ENCODE measurements around the gene CLECL1. TPM values are rescaled to one million over a fixed set of nuclear protein-coding genes. Genes with fewer than 3 reads are reported as not detected.
"Not testable (repeated sequence)": the region's sequence is repeated elsewhere in the genome, so short reads cannot be mapped to it uniquely, and the experiment has no call there.

The CLECL1 gene
- total and polyA plus RNA-seq, 3 donors from 2014 or later, result 1.4 TPM; not detected in 2

- Histone ChIP-seq H3K27ac (no peak overlapping the region), H3K9me3 (no peaks in the 10 kb centered on the region), H3K4me1 (no peaks in the 10 kb centered on the region), H3K36me3 (ENCODE audit: low read depth, missing control alignments) (no peaks in the 10 kb centered on the region), H3K27me3 (no peaks in the 10 kb centered on the region), H3K4me3 (no peak overlapping the region)
- TF ChIP-seq, protein P1, sequence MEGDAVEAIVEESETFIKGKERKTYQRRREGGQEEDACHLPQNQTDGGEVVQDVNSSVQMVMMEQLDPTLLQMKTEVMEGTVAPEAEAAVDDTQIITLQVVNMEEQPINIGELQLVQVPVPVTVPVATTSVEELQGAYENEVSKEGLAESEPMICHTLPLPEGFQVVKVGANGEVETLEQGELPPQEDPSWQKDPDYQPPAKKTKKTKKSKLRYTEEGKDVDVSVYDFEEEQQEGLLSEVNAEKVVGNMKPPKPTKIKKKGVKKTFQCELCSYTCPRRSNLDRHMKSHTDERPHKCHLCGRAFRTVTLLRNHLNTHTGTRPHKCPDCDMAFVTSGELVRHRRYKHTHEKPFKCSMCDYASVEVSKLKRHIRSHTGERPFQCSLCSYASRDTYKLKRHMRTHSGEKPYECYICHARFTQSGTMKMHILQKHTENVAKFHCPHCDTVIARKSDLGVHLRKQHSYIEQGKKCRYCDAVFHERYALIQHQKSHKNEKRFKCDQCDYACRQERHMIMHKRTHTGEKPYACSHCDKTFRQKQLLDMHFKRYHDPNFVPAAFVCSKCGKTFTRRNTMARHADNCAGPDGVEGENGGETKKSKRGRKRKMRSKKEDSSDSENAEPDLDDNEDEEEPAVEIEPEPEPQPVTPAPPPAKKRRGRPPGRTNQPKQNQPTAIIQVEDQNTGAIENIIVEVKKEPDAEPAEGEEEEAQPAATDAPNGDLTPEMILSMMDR (IDR thresholded peaks at IDR 0.05), result no peak
- no peak for TF ChIP-seq POLR2A (IDR thresholded peaks at IDR 0.05)
- 52 to 68% methylated on average over 1 of the region's 1 CpG for whole genome bisulfite sequencing, 2 donors
- intact Hi-C loops (cut with DNase I; ENCODE audit: low total_unique reads), result no loop called here
- no peak for DNase-seq
These were observed 38.7 kb downstream of the CLECL1 start for GRCh38 chr12:9694241-9694640.

DNA sequence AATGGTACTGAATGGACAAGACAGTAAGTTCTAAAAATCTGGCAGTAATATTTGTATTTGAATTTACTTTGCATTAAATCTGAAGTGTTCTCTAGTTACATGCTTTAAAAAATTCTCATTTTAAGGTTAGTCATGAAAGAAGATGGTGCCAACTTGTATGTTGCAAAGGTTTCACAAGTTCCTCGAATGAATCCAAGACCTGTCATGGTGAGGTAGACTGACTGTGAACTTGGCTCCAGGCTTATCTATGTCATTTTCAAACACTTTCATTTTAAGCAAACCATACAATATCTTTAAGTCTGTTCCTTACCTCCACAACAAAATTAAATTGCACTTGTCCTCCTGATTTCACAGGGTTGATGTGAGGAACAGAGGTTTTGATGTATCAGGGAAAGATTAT lies 40.0 kb downstream of the CLECL1 start:
- no peak overlapping the region for H3K27ac ChIP-seq
- H3K4me1 ChIP-seq, result no peaks in the 10 kb centered on the region
- H3K36me3 ChIP-seq (ENCODE audit: low read depth, missing control alignments), result no peaks in the 10 kb centered on the region
- TF ChIP-seq POLR2A (IDR thresholded peaks at IDR 0.05), result no peak
- TF ChIP-seq, protein P1 (IDR thresholded peaks at IDR 0.05), result no peak
- no peak overlapping the region for H3K4me3 ChIP-seq
- WGBS, 2 donors, result 88 to 96% methylated on average over 1 of the region's 1 CpG
- no peak for DNase-seq
- H3K9me3 ChIP-seq, result no peaks in the 10 kb centered on the region
- intact Hi-C loops (cut with DNase I; ENCODE audit: low total_unique reads), result no loop called here
- H3K27me3 ChIP-seq, result no peaks in the 10 kb centered on the region

GRCh38 chr12:9687228-9687627 lies 45.7 kb downstream of the CLECL1 start:
- no peaks in the 10 kb centered on the region for H3K27me3 ChIP-seq
- H3K4me3 ChIP-seq, result no peak overlapping the region
- peaks cover 5% of the 10 kb centered on the region for H3K4me1 ChIP-seq
- TF ChIP-seq POLR2A (IDR thresholded peaks at IDR 0.05), result no peak
- TF ChIP-seq, protein P1 (IDR thresholded peaks at IDR 0.05), result no peak
- intact Hi-C loops (cut with DNase I; ENCODE audit: low total_unique reads), result no loop called here
- H3K27ac ChIP-seq, result no peak overlapping the region
- H3K36me3 ChIP-seq (ENCODE audit: low read depth, missing control alignments), result no peaks in the 10 kb centered on the region
- no peak for DNase-seq
- no peaks in the 10 kb centered on the region for H3K9me3 ChIP-seq
- WGBS, 2 donors, result 59 to 89% methylated on average over 1 of the region's 1 CpG

DNA sequence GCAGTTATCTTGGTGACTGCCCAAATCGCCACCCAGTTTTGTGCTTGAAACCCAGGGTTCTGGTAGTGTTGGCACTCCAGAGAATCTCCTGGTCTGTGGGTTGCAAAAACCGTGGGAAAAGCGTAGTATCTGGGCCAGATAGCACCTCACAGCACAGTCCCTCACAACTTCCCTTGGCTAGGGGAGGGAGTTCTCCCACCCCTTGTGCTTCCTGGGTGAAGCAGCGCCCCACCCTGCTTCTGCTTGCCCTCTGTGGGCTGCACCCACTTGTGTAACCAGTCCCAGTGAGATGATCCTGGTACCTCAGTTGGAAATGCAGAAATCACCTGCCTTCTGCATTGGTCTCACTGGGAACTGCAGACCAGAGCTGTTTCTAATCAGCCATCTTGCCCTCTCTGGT lies 47.0 kb downstream of the CLECL1 start:
- Histone ChIP-seq H3K4me1 (peaks cover 5% of the 10 kb centered on the region), H3K9me3 (no peaks in the 10 kb centered on the region), H3K27me3 (no peaks in the 10 kb centered on the region), H3K27ac (no peak overlapping the region), H3K36me3 (ENCODE audit: low read depth, missing control alignments) (no peaks in the 10 kb centered on the region), H3K4me3 (no peak overlapping the region)
- intact Hi-C loops (cut with DNase I; ENCODE audit: low total_unique reads), result no loop called here
- WGBS, 2 donors, result 88% methylated on average over 4 of the region's 4 CpGs; no CpG with 5 or more reads in 1 of the 2 donors
- DNase-seq, result no peak
- no peak for TF ChIP-seq POLR2A (IDR thresholded peaks at IDR 0.05)
- TF ChIP-seq, protein P1 (IDR thresholded peaks at IDR 0.05), result no peak

DNA sequence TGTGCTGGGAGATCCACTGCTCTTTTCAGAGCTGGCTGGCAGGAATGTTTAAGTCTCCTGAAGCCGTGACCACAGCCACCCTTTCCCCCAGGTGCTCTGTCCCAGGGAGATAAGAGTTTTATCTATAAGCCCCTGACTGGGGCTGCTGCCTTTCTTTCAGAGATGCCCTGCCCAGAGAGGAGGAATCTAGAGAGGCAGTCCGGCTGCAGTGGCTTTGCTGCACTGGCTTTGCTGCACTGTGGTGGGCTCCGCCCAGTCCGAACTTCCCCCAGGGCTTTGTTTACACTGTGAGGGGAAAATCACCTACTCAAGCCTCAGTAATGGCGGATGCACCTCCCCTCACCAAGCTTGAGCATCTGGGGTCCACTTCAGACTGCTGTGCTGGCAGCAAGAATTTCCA lies 47.5 kb downstream of the CLECL1 start:
- H3K4me1 ChIP-seq; DNase-seq; H3K36me3 ChIP-seq (ENCODE audit: low read depth, missing control alignments); H3K4me3 ChIP-seq; intact Hi-C loops (cut with DNase I; ENCODE audit: low total_unique reads); H3K27ac ChIP-seq; H3K9me3 ChIP-seq; H3K27me3 ChIP-seq: not testable (repeated sequence)
- 83 to 93% methylated on average over 1 to 5 of the region's 5 CpGs for WGBS, 2 donors

DNA sequence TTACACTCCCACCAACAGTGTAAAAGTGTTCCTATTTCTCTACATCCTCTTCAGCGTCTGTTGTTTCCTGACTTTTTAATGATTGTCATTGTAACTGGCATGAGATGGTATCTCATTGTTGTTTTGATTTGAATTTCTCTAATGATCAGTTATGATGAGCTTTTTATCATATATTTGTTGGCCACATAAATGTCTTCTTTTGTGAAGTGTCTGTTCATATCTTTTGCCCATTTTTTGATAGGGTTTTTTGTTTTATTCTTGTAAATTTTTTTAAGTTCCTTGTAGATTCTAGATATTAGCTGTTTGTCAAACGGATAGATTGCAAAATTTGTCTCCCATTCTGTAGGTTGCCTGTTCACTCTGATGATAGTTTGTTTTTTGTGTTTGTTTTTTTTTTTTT lies 49.9 kb downstream of the CLECL1 start:
- H3K4me3 ChIP-seq; H3K9me3 ChIP-seq; H3K27me3 ChIP-seq; H3K36me3 ChIP-seq (ENCODE audit: low read depth, missing control alignments); H3K4me1 ChIP-seq; intact Hi-C loops (cut with DNase I; ENCODE audit: low total_unique reads); DNase-seq; H3K27ac ChIP-seq: not testable (repeated sequence)
- WGBS, 2 donors, result 96 to 98% methylated on average over 2 of the region's 2 CpGs

GRCh38 chr12:9682508-9682907 lies 50.4 kb downstream of the CLECL1 start:
- H3K9me3 ChIP-seq; DNase-seq; intact Hi-C loops (cut with DNase I; ENCODE audit: low total_unique reads); H3K4me3 ChIP-seq; H3K27me3 ChIP-seq; H3K27ac ChIP-seq; H3K4me1 ChIP-seq; H3K36me3 ChIP-seq (ENCODE audit: low read depth, missing control alignments): not testable (repeated sequence)
- 95 to 98% methylated on average over 4 of the region's 4 CpGs for whole genome bisulfite sequencing, 2 donors
